ENCODE results near the gene ZDHHC7.

ZDHHC7 gene

GRCh38 chr16:85010931-85011845 lies at the start of gene ZDHHC7:
Gene ZDHHC7, minus strand, starts transcription at chr16:85011535. Its CDS starts 20,917 bp downstream, at chr16:84990618.
- TF ChIP-seq CTCF (IDR thresholded peaks at IDR 0.05; ENCODE audit: control insufficient read depth, extremely low read depth, insufficient read depth): no peak
- DNase-seq (ENCODE audit: low read depth): no peak
- peak within 1 kb of the TSS; percentile 69 for H3K4me3 ChIP-seq (ENCODE audit: low read depth, low read length)

DNA sequence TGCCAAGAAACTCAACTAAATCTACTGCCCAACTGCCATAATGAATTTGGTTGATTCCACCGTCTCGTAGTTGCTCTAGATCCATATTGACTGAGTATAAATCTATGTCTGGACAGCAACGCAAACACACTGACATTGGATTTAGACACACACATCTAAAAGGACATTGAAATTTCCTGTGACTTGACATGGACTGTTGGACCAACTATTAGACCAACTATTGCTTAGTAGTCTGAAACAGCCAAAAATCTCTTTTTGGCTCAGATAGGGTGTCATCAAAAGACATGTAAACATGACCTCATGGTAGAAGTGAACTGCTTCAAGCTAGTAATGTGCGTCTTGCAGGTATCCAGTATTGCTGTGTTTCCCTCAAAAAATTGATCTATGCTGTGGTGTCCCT lies 47.6 kb upstream of the ZDHHC7 start:
- TF ChIP-seq CTCF (IDR thresholded peaks at IDR 0.05; ENCODE audit: control insufficient read depth, extremely low read depth, insufficient read depth): no peak
- DNase-seq (ENCODE audit: low read depth): no peak
- no peak overlapping the region for H3K4me3 ChIP-seq (ENCODE audit: low read depth, low read length)

- TF ChIP-seq CTCF (IDR thresholded peaks at IDR 0.05; ENCODE audit: control insufficient read depth, extremely low read depth, insufficient read depth): no peak
- H3K4me3 ChIP-seq (ENCODE audit: low read depth, low read length): no peak overlapping the region
- no peak for DNase-seq (ENCODE audit: low read depth)
Observed at GRCh38 chr16:85057948-85058347, 46.6 kb upstream of the ZDHHC7 start.

DNA sequence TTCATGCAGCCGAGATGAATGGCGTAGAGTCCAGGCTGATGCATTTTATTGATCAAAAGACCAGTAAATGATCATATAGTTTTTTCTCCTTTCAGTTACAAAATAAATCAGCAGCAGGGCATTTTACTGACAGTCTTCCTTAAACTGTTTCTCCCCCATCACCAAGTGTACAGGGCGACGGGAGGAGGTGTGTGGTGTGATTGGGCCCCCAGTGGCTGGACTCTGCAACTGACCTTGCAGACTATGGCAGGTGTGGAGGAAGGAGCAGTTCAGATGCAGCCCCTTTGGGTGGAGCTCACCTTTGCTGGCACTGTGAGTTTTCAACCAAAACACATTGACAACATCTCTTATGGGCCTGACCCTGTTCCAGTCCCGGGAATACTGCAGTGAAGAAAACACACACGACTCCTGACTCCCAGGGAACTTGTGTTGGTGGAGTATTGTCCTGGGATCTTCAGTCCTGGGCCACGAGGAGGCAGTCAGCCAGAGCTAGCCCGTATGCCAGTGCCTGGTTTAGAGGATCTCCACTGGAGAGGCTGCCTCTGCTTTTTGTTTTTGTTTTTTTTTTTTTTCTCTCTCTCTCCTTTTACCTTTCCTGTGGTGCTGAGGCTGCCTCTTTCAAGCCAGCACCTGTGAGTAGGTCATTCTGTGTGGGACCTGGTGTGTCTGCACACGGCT lies 46.0 kb upstream of the ZDHHC7 start:
- H3K4me3 ChIP-seq (ENCODE audit: low read depth, low read length): no peak overlapping the region
- DNase-seq (ENCODE audit: low read depth): no peak
- TF ChIP-seq CTCF (IDR thresholded peaks at IDR 0.05; ENCODE audit: control insufficient read depth, extremely low read depth, insufficient read depth): 0 out of 2 replicates have a peak, but pooled peaks have one; percentile 19

DNA sequence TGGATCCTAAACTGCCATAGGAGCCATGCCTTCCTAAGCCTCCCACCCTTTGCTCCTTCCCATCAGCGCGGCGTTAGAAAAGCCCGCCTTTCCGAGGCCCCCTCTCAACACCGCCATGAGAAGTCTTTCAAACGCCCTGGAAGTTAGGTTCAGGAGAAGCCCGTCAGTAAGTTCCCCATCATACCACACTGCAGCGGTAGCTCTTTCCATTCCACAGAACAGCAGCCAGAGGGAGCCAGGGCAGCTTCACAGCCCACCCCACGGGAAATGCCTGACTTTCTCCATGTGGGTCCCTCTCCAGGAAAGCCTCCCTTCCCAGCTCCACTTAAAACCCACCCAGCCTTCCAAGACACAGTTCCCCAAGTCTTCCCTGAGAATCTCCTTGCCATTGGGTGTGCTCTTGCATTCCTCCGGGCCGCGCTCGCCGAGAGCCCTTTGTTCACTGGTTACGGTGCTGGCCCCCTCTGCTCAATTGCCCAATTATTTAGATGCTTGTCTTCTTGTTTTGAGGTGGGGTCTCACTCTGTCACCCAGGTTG lies 44.9 kb upstream of the ZDHHC7 start:
- H3K4me3 ChIP-seq (ENCODE audit: low read depth, low read length): no peak overlapping the region
- TF ChIP-seq CTCF (IDR thresholded peaks at IDR 0.05; ENCODE audit: control insufficient read depth, extremely low read depth, insufficient read depth): no peak
- DNase-seq (ENCODE audit: low read depth): no peak

DNA sequence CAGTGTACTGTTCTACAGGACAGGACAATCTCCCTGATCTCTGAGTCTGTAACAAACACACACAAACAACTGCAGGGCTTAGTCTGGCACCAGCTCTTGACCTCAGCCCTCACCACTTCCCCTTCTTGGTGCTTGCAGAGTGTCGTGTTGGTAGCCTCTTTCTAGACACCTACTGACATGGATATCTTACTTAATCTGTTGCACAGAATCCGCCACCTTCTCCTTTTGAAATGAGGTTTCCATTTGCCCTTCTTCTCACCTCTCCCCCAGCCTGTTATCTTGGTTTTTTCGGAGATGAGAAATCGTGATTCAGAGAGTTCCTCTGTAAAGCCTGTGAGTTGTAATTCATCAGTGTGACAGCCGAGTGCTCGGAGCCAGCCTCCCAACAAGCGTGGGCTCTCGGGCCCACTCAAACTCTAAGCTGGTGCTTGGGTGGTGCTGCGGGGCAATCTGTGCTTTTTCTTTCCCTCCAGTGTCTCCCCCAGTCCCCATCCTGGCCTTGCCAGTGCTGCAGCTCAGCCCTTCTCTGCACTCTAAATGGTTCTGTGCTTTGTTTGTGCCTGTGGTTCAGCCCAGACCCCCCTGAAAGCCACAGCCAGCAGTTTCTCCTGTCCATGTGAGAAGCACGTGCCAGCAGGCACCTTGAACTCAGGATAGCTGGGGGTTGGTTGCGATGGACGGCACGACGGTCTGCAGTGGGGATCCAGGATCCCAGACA lies 44.3 kb upstream of the ZDHHC7 start:
- H3K4me3 ChIP-seq (ENCODE audit: low read depth, low read length): no peak overlapping the region
- no peak for DNase-seq (ENCODE audit: low read depth)
- TF ChIP-seq CTCF (IDR thresholded peaks at IDR 0.05; ENCODE audit: control insufficient read depth, extremely low read depth, insufficient read depth): no peak
